HFFc6 (cell line): ENCODE results near the gene ZFYVE19. TPM values are rescaled to one million over a fixed set of nuclear protein-coding genes. Genes with fewer than 3 reads are reported as not detected.
A peak's percentile ranks its signal among the peaks of the same experiment; 100 is the strongest.
"Not testable (repeated sequence)": the region's sequence is repeated elsewhere in the genome, so short reads cannot be mapped to it uniquely, and the experiment has no call there.

ENCODE experiments used
- DNase-seq: peaks from one replicate; pipeline ENCODE4 v3.0.0-alpha.2; 2018
- H3K27ac Mint-ChIP-seq: 2 replicates; pipeline ENCODE4 v1.8.0; 2020; ENCODE audit warnings: mild to moderate bottlenecking, mixed read lengths
- H3K27me3 Mint-ChIP-seq: 2 replicates; pipeline ENCODE4 v1.8.0; 2021; ENCODE audit warnings: mild to moderate bottlenecking, moderate library complexity, mixed read lengths; ENCODE audit not compliant: insufficient read depth
- H3K36me3 Mint-ChIP-seq: 2 replicates; pipeline ENCODE4 v1.8.0; 2021; ENCODE audit warnings: low read depth, mixed read lengths
- H3K4me1 Mint-ChIP-seq: 2 replicates; pipeline ENCODE4 v1.8.0; 2020; ENCODE audit warnings: low read depth, mixed read lengths
- H3K4me3 Mint-ChIP-seq: 2 replicates; pipeline ENCODE4 v1.8.0; 2020; ENCODE audit warnings: mild to moderate bottlenecking, moderate library complexity, mixed read lengths
- H3K9me3 Mint-ChIP-seq: 2 replicates; pipeline ENCODE4 v1.8.0; 2020; ENCODE audit warnings: mild to moderate bottlenecking, mixed read lengths
- total RNA-seq, 6 experiments: library from RNA; stranded (reverse); fragmentation: NEBNext Ultra II Directional; extraction: Animal tissue kit (Norgen Biotek cat#: 25700); gene quantifications; 2 replicates in 1 of 6; 3 replicates in 5 of 6; pipeline ENCODE4 v1.2.3, GENCODE V29; 2021
- TF ChIP-seq, protein P1 (sequence below): fragments of 200-600 bp; sonication (generic); IDR thresholded peaks from 2 replicates; pipeline ENCODE4 v1.5.0; 2021; ENCODE audit warnings: antibody characterized with exemption, mild to moderate bottlenecking

The ZFYVE19 gene
- total RNA-seq, 6 experiments from 2014 or later = 10.7 to 13.5 (median 12.1) TPM

DNA sequence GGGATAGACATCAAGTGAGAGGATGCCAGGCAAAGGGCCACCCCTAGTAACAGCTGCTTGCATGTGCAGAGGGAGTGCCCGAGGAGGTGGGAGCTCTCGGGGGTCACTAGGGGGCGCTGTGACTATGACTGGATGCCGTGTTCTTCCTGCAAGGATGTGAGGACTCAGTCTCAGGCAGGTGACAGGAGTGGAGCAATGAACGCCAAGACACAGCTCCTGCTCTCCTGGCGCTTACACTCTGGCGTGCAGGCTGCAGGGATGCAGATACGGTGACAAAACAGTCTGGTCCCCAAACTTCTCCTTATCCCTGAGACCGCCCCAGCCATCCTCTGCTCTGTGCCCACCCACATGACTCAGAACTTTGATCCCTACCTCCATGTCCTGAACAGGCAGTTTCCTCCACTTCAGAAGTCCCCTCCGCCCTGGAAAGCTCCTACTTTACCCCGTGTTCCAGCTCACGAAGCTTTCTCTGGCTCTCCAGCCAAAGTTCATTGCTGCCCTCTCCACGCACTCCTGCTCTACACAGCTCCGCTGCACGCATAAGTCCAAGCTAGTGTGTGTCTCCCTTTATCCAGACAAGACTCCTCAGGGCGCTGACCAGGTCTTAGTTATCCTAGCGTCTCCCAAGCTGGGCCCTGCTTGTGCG is 52.4 kb downstream of the ZFYVE19 start:
- no peaks in the 10 kb centered on the region for H3K9me3 Mint-ChIP-seq
- H3K36me3 Mint-ChIP-seq = no peaks in the 10 kb centered on the region
- DNase-seq = peak; percentile 67
- TF ChIP-seq, protein P1, sequence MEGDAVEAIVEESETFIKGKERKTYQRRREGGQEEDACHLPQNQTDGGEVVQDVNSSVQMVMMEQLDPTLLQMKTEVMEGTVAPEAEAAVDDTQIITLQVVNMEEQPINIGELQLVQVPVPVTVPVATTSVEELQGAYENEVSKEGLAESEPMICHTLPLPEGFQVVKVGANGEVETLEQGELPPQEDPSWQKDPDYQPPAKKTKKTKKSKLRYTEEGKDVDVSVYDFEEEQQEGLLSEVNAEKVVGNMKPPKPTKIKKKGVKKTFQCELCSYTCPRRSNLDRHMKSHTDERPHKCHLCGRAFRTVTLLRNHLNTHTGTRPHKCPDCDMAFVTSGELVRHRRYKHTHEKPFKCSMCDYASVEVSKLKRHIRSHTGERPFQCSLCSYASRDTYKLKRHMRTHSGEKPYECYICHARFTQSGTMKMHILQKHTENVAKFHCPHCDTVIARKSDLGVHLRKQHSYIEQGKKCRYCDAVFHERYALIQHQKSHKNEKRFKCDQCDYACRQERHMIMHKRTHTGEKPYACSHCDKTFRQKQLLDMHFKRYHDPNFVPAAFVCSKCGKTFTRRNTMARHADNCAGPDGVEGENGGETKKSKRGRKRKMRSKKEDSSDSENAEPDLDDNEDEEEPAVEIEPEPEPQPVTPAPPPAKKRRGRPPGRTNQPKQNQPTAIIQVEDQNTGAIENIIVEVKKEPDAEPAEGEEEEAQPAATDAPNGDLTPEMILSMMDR = peak; percentile 92
- no peak overlapping the region for H3K27ac Mint-ChIP-seq
- no peak overlapping the region for H3K4me3 Mint-ChIP-seq
- peaks cover 18% of the 10 kb centered on the region for H3K4me1 Mint-ChIP-seq
- H3K27me3 Mint-ChIP-seq = peaks cover 21% of the 10 kb centered on the region

DNA sequence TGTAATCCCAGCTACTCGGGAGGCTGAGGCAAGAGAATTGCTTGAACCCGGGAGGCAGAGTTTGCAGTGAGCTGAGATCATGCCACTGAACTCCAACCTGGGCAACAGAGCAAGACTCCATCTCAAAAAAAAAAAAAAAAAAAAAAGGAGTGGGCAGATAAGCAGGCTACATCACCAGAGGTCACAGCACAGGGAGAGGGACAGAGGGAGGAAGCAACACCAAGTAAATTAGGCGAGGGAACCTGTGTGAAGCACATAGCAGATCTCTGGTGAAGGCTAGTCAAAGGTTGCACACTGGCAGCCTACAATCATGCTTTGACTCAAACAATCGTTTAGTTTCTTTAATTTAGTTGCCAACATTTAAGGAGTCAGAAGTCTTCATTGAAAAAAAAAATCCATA is 54.3 kb downstream of the ZFYVE19 start:
- H3K27me3 Mint-ChIP-seq = peaks cover 24% of the 10 kb centered on the region
- peaks cover 22% of the 10 kb centered on the region for H3K4me1 Mint-ChIP-seq
- H3K9me3 Mint-ChIP-seq, H3K4me3 Mint-ChIP-seq, H3K27ac Mint-ChIP-seq, H3K36me3 Mint-ChIP-seq, DNase-seq: not testable (repeated sequence)

DNA sequence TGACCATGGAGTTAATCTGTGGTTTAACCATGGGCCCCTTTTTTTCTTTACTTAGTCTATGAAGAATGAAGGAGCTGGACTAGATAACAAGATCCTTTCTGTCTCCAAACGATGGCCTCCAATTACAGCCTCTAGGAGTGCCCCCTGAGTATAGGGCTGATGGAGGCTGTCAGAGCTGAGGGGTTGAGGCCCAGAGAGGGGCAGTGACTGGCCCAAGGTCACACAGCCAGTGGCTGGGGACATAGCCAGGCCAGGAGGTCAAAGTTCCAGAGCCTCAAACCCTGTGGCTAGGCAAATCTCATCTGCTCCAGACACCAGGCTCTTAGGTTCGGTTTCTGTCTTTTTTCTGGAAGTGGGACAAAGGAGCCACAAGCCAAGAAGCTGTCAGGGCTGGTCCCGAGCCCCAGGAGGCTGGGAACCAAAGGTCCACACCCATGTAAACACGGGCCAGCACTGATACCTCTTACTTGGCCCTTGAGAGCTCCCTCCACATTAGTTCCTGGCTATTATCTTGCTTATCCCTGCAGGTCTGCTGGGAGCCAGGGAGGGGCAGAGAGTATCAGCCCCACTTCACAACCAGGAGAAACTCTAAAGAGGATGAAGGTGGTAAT is 56.9 kb downstream of the ZFYVE19 start:
- Mint-ChIP-seq H3K27ac (no peak overlapping the region), H3K4me3 (no peak overlapping the region), H3K4me1 (peaks cover 10% of the 10 kb centered on the region), H3K9me3 (no peaks in the 10 kb centered on the region), H3K27me3 (peaks cover 19% of the 10 kb centered on the region), H3K36me3 (no peaks in the 10 kb centered on the region)
- TF ChIP-seq, protein P1 = no peak
- DNase-seq = no peak

Other genes starting within 250 kb of the ZFYVE19 start
- gene CCDC32, start 242.0 kb upstream of the ZFYVE19 start, total RNA-seq = 10 to 100 TPM; 17.6 to 21.4 (median 20.5) TPM
- gene RPUSD2, start 237.8 kb upstream of the ZFYVE19 start, total RNA-seq = 10 to 100 TPM; 10.3 to 13.7 (median 11.9) TPM
- gene KNL1, start 212.8 kb upstream of the ZFYVE19 start, total RNA-seq = 10 to 100 TPM in 5 of 6 experiments, 1 to 10 TPM in 1; 8.9 to 26.8 (median 20.0) TPM
- 10 to 100 TPM in 5 of 6 experiments, 1 to 10 TPM in 1; 8.2 to 15.9 (median 12.1) TPM for gene RAD51, start 111.9 kb upstream of the ZFYVE19 start, total RNA-seq
- 10 to 100 TPM; 32.6 to 43.2 (median 35.6) TPM for gene RMDN3, start 51.8 kb upstream of the ZFYVE19 start, total RNA-seq
- gene GCHFR, start 43.0 kb upstream of the ZFYVE19 start, total RNA-seq = 1 to 10 TPM; 1.6 to 3.1 (median 2.7) TPM
- under 1 TPM in 2 of 6 experiments, not detected in 4; 0.14 to 0.20 TPM for gene C15orf62, start 37.1 kb upstream of the ZFYVE19 start, total RNA-seq
- 10 to 100 TPM; 25.9 to 39.9 (median 29.6) TPM for gene DNAJC17, start 384 bp downstream of the ZFYVE19 start, total RNA-seq
- gene PPP1R14D, start 21.6 kb downstream of the ZFYVE19 start, total RNA-seq = not detected
- under 1 TPM in 5 of 6 experiments, not detected in 1; 0.14 to 0.51 (median 0.26) TPM for gene SPINT1, start 37.0 kb downstream of the ZFYVE19 start, total RNA-seq
- under 1 TPM in 5 of 6 experiments, not detected in 1; 0.14 to 0.41 (median 0.31) TPM for gene RHOV, start 67.1 kb downstream of the ZFYVE19 start, total RNA-seq
- gene VPS18, start 87.4 kb downstream of the ZFYVE19 start, total RNA-seq = 10 to 100 TPM; 27.7 to 33.1 (median 31.2) TPM
- gene DLL4, start 122.3 kb downstream of the ZFYVE19 start, total RNA-seq = under 1 TPM in 2 of 6 experiments, not detected in 4; 0.05 to 0.11 TPM
- 10 to 100 TPM; 20.8 to 26.0 (median 24.2) TPM for gene CHAC1, start 146.4 kb downstream of the ZFYVE19 start, total RNA-seq